GM13977 (cell line): ENCODE data around the gene CDH4.

Source experiments
- DNase-seq: peaks from one replicate; pipeline ENCODE4 v3.0.0; 2012; ENCODE audit warnings: low spot score
- CTCF ChIP-seq: IDR thresholded peaks from 2 replicates; pipeline ENCODE4 v1.5.1; 2012; ENCODE audit warnings: mild to moderate bottlenecking, control low read depth; ENCODE audit not compliant: insufficient read depth; ENCODE audit errors: extremely low read depth, missing control alignments
- in situ Hi-C: fragments of 300-500 bp; cut with MboI; formaldehyde crosslinking; loops from one replicate; pipeline ENCODE4 v1.12.0; 2022; ENCODE audit warnings: low sequenced_read_pairs, low pct_unique_long_range_greater_than_20kb, mixed read lengths, inconsistent platforms; ENCODE audit not compliant: unreplicated experiment

The CDH4 gene

GRCh38 chr20:61728786-61729770, 477.0 kb downstream of the CDH4 start:
- DNase-seq: no peak
- in situ Hi-C loops: loop anchor here (25.0 kb wide), 1 partner anchor 108 kb away; no protein-coding TSS in a partner anchor
- TF ChIP-seq CTCF: no peak

- in situ Hi-C loops: loop anchor here (25.0 kb wide), 1 partner anchor 107 kb away; no protein-coding TSS in a partner anchor
- no peak for DNase-seq
- no peak for TF ChIP-seq CTCF
These were observed 478.7 kb downstream of the CDH4 start for GRCh38 chr20:61730631-61731362.

GRCh38 chr20:61731363-61732181, 479.5 kb downstream of the CDH4 start:
- in situ Hi-C loops: loop anchor here (25.0 kb wide), 1 partner anchor 106 kb away; no protein-coding TSS in a partner anchor
- no peak for DNase-seq
- TF ChIP-seq CTCF: no peak

- DNase-seq: no peak
- no peak for TF ChIP-seq CTCF
- in situ Hi-C loops: loop anchor here (25.0 kb wide), 1 partner anchor 105 kb away; no protein-coding TSS in a partner anchor
These were observed 480.6 kb downstream of the CDH4 start for GRCh38 chr20:61732511-61733210.

GRCh38 chr20:61733216-61733615, 481.2 kb downstream of the CDH4 start:
- no peak for TF ChIP-seq CTCF
- DNase-seq: no peak
- in situ Hi-C loops: loop anchor here (25.0 kb wide), 1 partner anchor 104 kb away; no protein-coding TSS in a partner anchor
